ENCODE data around the gene SPRED3.
A peak's percentile ranks its signal among the peaks of the same experiment; 100 is the strongest.
"Not testable (repeated sequence)": the region's sequence is repeated elsewhere in the genome, so short reads cannot be mapped to it uniquely, and the experiment has no call there.

The SPRED3 gene, protein sequence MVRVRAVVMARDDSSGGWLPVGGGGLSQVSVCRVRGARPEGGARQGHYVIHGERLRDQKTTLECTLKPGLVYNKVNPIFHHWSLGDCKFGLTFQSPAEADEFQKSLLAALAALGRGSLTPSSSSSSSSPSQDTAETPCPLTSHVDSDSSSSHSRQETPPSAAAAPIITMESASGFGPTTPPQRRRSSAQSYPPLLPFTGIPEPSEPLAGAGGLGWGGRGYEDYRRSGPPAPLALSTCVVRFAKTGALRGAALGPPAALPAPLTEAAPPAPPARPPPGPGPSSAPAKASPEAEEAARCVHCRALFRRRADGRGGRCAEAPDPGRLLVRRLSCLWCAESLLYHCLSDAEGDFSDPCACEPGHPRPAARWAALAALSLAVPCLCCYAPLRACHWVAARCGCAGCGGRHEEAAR

DNA sequence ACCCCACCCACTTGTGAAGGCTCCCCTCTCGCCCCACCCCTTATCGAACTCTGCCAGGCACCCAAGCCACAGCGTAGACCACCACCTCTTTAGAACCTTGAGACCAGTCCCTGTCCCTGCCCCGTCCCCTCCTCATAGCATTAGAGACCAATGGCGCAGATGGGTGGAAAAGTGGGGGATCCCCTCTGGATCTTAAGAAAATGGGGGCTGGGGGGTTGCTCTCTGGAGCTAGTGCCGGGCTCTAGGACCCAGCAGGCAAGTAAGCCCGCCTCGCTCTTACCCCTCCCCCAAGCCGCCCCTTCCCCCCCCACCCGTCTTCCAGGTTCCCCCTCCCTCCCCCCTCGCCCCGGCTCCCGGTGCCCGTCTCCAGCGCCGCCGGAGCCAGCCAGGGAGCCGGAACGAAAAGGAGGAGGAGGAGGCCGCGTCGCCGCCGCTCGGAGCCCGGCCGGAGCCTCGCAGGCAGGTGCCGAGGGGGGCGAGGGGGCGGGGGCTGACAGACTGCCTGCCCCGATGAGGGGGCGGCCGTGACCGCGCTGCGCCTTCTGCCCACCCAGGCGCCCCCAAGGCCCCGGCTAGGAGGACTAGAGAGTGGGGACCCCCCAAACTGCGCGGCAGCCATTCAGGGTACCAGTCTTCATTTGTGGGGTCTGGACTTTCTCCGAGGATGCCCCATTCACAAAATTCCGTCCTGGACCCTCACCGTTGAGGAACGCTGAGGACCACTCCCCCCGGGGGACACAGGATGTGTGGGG is at the start of gene SPRED3:
TSS of gene SPRED3 (plus strand) at position 349 of the 752 bp plus-strand sequence. CDS start 1,606 bp downstream, outside the sequence.
- no peak for DNase-seq (ENCODE audit: low read depth in 1 of 2, low spot score in 1 of 2)

DNA sequence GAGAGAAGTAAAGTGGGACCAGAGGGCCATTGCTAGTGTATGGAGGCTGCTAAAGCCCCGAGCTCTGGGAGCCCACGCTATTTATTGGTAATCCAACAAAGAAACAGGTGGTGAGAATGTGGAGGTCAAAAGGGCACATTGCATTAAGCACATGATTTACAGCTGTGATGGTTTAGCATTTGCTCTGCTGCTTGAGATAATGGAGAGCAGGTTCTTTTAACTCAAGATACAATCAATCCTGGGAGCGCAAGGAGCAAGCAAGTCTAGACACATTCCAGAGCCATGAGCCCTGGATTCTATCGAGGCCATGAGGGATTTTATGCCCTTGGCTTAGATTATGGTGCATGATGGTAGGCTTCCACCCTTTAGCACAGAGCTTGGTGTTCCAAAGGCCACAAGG is 49.5 kb upstream of the SPRED3 start:
- DNase-seq (ENCODE audit: low read depth in 1 of 2, low spot score in 1 of 2) = not testable (repeated sequence)

DNA sequence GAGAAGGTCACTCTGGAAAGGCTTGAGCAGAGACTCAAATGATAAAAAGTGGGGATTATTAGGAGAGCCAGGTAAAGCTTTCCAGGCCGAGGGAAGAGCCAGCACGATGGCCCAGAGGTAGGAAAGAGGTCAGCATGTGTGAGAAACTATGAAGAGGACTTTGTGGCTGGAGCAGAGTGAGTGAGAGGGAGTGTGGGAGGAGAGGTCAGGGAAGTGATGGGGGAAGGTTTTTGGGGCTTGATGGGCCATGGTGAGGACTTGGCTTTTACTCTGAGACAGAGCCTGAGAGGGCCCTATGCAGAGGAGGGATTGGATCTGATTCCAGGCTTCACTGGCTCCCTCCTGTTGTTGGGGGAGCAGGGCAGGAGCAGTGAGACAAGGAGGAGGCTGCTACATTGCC is 47.6 kb upstream of the SPRED3 start:
- DNase-seq (ENCODE audit: low read depth in 1 of 2, low spot score in 1 of 2) = no peak

DNA sequence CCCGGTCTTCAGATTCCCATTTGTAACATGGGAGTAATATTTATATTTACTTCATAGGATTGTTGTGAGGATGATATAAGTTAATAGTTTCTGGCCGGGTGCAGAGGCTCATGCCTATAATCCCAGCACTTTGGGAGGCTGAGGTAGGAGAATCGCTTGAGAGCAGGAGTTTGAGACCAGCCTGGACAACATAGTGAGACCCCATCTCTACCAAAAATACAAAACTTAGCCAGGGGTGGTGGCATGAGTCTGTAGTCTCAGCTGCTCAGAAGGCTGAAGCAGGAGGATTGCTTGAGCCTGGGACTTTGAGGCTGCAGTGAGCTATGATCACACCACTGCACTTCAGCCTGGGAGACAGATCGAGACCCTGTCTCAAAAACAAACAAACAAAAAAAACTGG is 41.7 kb upstream of the SPRED3 start:
- no peak for DNase-seq (ENCODE audit: low read depth in 1 of 2, low spot score in 1 of 2)

DNA sequence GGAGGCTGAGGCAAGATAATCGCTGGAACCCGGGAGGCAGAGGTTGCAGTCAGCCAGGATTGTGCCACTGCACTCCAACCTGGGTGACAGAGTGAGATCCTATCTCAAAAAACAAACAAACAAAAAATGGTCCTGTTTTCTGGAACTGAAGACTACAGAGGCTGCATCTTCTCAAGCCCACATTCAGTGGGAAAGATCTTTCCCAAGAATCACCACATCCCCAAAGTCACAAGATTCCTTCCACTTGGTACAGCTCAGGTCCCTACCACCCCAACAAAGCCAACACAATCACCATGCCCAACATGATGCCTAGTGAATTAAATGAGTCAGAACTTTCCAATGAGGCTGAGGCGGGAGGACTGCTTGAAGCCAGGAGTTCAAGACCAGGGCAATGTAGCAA is 37.6 kb upstream of the SPRED3 start:
- DNase-seq (ENCODE audit: low read depth in 1 of 2, low spot score in 1 of 2) = no peak

DNA sequence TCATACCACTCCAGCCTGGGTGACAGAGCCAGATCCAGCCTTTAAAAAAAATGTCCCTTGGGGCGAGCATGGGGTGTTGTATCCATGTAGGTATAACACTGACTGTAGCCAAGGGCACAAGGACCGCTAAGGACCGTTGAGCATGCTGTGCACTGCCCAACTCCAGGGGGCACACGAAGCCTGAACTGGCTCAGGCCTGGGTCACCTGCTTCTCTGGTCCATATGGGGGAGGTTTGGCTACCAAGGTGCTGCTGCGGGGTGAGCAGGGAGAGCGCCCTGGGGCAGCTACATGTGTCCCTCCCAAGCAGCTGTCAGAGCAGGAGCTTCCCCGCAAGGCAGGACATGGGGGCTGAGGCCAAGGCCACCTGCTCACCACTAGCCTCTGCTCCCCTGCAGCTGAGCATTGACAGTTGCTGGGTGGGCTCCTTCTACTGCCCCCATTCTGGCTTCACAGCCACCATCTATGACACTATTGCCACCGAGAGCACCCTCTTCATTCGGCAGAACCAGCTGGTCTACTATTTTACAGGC is 36.6 kb upstream of the SPRED3 start:
- DNase-seq (ENCODE audit: low read depth in 1 of 2, low spot score in 1 of 2) = no peak

DNA sequence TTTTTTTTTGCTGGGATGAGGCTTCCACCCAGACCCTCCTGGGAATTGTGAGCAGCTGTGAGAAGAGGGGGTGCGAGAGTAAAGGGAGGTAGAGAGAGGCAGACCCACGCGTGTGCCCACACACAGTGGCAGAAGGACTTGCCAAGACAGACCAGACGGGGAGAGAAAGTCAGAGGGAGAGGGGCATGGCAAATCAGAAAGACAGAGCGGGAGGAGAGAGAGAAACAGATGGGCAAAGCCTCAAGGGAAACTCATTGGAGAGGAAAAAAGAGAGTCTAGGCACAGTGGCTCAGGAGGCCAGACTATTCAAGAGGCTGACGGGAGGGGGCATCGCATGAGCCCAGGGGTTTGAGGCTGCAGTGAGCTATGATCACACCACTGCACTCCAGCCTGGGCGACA is 35.9 kb upstream of the SPRED3 start:
- DNase-seq (ENCODE audit: low read depth in 1 of 2, low spot score in 1 of 2) = no peak

DNA sequence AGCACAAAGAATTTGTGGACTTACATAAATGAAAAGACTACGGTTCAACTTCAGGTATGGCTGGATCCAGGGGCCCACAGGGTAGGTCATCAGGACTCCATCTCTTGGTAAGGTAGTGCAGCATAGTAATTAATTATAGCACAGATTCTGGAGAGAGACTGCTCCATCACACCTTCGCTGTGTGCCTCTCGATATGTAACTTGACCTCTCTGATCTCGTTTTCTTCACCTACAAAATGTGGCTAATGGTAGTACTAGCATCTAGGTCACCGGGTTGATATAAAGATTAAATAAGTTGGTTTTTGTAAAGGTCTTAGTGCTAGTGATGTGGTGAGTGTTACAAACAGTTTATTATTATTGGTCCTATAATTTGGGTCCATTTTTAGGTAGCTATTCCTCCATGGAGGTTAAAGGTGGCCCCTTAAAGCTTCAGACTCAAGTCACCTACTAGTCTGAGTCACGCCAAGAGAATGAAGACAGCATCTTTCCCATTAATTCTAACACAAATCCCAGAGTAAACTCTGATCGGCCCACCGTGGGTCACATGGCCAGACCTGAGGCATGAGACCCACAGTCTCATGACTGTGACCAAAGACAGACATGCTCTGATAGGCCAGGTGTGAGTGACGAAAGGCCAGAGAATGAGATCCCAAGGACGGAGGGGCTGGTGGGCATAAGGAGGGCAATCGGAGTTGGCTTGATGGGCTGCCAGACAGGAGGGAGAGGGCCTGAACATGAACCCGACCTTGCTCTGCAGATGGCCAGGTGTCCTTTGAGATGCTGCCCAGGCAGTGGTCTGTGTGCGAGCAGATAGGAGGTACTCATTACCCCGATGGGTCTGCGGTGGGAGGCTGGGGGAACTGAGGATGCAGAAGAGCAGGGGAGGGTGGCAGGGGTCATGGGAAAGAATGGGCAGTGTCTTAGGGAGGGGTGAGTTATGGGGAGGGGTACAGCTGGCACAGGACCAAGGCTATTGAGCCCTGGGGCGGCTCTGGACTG is 32.5 kb upstream of the SPRED3 start:
- DNase-seq (ENCODE audit: low read depth in 1 of 2, low spot score in 1 of 2) = no peak

DNA sequence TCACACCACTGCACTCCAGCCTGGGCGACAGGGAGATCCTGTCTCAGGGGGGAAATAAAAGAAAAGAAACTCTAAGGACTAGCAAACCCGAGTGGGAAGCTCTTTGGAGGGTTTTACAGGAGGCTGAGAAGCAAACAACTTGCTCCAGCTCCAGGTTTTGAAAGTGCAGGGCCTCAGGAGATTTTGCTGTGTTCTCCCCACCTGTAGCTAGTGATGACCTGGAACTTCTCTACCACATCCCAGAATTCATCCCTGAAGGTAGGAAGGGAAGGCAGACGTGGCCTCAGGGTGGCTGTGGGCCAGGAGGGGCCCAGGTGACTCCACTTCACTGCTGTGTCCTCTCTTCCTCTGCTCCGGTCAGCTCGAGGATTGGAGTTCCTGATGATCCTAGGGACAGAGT is 30.4 kb upstream of the SPRED3 start:
- no peak for DNase-seq (ENCODE audit: low read depth in 1 of 2, low spot score in 1 of 2)

DNA sequence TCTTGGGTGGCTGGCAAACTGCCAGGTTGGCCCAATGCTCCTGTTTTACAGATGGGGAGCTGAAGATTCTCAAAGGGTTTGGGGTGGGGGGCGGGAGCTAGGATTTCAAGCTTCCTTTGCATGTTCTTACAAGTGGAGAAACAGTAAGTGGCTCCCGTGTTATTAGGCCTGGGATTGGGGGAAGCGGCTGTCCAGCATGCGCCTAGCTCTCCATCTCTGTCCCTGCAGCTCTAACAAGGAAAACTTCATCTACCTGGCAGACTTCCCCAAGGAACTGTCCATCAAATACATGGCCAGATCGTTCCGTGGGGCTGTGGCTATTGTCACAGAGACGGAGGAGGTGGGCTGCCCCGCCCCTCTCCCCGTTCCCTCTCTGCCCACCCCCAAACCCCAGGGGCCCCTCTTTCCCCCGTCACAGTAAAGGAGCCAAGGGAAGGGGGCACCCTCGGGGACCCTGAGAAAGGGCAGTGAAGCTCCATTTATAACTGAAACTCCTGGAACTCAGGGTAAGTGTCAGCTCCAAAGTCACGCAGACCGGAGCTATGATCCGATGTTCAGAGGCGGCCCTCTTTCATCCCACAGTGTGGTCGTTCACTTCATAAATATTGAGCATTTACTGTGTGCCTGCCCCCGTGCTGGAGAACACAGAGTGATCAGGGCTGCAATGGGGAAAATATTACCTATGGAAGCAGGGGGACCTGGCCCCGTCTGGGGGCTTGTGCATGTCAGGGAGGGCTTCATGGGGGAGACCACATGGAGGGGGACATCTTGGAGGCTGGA is 29.1 kb upstream of the SPRED3 start:
- no peak for DNase-seq (ENCODE audit: low read depth in 1 of 2, low spot score in 1 of 2)

DNA sequence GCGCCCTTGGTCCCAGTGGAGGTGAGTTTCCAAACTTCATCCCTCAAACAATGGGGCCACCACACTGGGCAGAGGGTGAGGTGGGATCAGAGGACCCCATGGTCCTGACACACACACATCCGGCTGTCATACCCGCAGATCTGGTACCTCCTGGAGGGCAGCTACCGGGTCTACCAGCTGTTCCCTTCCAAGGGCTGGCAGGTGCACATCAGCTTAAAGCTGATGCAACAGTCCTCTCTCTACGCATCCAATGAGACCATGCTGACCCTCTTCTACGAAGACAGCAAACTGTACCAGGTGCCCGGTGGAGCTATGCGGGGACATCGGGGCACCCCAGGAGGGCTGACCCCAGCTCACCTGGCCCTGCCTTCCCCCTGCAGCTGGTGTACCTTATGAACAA is 28.1 kb upstream of the SPRED3 start:
- DNase-seq (ENCODE audit: low read depth in 1 of 2, low spot score in 1 of 2) = no peak

DNA sequence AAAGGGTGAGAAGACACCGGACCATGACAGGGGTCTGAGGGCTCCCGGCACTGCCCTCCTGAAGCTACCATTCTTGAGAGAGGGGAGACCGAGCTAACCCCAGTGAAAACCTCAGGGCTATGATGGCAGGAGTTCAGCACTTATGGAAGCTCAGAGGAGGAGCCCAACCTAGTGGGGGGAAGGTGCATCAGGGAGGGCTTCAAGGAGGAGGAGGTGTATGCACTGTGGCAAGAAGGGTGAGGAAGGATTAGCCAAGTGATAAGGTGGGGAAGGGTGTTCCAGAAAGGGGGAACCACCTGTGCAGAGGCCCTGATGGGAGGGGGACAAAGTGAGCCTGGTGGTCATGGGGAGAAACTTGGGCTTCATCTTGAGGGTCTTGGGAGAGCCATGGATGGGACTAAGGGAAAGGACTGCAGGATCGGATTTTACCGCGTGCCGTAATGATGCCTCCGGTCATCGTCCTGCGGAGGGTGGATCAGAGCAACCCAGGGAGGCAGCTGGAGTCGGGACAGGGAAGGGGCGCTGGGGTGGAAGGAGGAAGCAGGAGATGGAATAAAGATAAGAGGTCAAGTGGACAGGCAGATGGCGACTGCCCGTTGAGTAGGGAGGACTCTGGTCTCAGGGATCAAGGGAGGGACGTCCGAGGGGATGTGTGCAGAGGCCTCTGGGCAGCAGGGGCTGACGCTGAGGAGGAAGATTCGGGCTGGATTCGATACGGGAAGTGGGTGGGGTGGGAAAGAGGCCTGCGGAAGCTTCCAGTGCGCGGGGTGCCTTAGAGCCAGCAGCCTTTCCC is 27.5 kb upstream of the SPRED3 start:
- no peak for DNase-seq (ENCODE audit: low read depth in 1 of 2, low spot score in 1 of 2)

DNA sequence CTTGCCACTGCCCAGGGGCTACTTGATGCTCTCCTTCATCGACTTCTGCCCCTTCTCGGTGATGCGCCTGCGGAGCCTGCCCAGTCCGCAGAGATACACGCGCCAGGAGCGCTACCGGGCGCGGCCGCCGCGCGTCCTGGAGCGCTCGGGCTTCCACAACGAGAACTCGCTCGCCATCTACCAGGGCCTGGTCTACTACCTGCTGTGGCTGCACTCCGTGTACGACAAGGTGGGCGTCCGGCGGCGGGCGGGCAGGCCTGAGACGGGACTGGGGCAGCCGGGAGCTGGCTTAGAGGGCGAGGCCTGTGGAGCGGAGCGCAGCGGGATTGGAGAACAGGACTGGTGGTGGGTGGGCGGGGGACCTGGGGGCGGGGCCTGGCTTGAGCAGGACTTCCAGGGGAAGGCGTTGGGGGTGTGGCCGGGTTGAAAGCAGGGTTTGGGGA is 26.8 kb upstream of the SPRED3 start:
- DNase-seq (ENCODE audit: low read depth in 1 of 2, low spot score in 1 of 2) = peak; percentile 22 to 47

DNA sequence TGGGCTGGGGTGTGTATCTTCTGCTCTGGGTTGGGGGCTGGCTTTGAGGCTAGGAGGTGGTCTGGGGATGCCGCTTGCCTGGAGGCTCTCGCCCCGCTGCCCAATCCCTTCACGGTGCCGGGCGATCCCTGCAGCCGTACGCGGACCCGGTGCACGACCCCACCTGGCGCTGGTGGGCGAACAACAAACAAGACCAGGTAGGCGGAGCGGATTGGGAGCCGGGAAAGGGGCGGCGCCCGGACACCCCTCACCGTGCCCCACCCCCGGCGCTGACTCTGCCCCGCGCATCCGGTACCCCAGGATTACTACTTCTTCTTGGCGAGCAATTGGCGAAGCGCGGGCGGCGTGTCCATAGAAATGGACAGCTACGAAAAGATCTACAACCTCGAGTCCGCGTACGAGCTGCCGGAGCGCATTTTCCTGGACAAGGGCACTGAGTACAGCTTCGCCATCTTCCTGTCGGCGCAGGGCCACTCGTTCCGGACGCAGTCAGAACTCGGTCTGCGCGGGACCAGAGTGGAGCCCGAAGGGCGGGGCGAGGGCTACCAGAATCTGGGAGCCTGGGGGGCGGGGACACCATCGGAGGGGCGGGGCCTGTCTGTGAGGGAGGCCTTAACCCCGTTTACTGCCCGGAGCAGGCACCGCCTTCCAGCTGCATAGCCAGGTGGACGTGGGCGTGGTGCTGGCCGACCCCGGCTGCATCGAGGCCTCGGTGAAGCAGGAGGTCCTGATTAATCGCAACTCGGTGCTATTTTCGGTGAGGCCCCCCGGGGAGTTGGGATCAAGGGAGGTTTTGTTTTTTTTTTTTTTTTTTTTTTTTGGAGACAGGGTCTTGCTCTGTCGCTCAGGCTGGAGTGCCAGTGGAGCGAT is 26.2 kb upstream of the SPRED3 start:
- DNase-seq (ENCODE audit: low read depth in 1 of 2, low spot score in 1 of 2) = peak; percentile 40 to 50

DNA sequence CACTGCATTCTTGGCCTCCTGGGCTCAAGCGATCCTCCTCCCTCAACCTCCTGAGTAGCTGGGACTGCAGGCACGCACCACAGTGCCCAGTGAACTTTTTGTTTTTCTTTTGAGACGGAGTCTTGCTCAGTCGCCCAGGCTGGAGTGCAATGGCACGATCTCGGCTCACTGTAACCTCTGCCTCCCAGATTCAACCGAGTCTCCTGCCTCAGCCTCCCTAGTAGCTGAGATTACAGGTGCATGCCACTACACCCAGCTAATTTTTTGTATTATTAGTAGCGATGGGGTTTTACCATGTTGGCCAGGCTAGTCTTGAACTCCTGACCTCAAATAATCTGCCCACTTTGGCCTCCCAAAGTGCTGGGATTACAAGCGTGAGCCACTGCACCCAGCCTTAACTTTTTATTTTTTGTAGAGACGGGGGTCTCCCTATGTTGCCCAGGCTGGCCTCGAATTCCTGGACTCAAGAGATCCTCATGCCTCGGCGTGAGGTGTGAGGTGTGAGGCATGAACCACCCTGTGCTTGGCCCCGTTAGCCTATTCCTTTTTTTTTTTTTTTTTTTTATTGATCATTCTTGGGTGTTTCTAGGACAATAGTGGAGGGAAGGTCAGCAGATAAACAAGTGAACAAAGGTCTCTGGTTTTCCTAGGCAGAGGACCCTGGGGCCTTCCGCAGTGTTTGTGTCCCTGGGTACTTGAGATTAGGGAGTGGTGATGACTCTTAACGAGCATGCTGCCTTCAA is 25.4 kb upstream of the SPRED3 start:
- DNase-seq (ENCODE audit: low read depth in 1 of 2, low spot score in 1 of 2) = not testable (repeated sequence)

DNA sequence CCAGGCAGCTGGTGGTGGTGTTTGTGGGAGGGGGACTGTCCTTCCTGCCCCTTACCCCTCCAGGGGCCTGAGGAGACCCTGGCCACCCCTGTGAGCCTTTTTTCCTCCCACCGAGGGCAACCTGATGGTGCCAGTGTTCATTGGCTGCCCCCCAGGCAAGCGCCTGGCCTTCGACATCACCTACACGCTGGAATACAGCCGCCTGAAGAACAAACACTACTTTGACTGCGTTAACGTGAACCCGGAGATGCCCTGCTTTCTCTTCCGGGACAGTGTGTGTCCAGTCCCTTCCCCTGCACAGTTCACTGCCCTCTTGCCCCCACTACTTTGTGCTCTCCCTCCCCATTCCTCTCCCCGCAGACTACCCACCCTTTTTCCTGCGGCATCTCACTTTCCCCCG is 21.5 kb upstream of the SPRED3 start:
- no peak for DNase-seq (ENCODE audit: low read depth in 1 of 2, low spot score in 1 of 2)

DNA sequence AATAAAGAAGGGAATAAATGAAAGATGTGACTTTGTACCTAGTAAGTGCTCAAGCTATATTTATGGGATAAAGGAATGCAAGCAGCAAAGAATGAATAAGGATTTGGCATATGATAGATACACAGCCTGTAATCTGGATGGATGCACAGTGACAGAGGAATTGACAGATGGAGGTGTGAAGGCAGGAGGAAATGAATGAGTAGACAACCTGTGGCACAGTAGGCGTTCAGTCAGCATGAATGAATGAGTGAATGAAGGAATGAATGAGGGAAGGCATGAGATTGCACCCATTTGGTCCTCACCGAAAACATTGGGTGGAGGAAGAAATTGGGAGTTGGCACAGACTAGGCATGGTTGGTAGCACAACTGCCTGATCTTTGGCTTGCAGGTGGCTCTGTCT is 18.9 kb upstream of the SPRED3 start:
- no peak for DNase-seq (ENCODE audit: low read depth in 1 of 2, low spot score in 1 of 2)

DNA sequence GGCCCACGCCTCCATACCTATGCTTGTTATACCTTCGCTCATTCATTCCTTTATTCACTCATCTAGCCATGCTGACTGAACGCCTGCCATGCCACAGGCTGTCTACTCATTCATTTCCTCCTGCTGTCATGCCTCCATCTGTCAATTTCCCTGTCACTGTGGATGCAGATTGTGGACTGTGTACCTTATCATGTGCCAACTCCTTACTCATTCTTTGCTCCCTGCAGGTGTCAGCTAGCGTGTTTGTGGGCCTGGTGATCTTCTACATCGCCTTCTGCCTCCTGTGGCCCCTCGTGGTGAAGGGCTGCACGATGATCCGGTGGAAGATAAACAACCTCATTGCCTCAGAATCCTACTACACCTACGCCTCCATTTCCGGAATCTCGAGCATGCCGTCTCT is 18.2 kb upstream of the SPRED3 start:
- DNase-seq (ENCODE audit: low read depth in 1 of 2, low spot score in 1 of 2) = no peak

Measured in stimulated activated CD4-positive, alpha-beta T cell treated with anti-CD3 and anti-CD28 coated beads, Interleukin-15, amount 100 ng/mL, for 1 hour (primary cell).